HG02970 (cell line): ENCODE data around the gene IL1F10.

Source experiments
- ATAC-seq: cut with Tn5 transposase; IDR thresholded peaks from one replicate; pipeline ENCODE4 v1.9.1; 2021; ENCODE audit warnings: mild to moderate bottlenecking, moderate library complexity, moderate number of reproducible peaks; ENCODE audit not compliant: unreplicated experiment, low FRiP score

IL1F10 gene, protein sequence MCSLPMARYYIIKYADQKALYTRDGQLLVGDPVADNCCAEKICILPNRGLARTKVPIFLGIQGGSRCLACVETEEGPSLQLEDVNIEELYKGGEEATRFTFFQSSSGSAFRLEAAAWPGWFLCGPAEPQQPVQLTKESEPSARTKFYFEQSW

DNA sequence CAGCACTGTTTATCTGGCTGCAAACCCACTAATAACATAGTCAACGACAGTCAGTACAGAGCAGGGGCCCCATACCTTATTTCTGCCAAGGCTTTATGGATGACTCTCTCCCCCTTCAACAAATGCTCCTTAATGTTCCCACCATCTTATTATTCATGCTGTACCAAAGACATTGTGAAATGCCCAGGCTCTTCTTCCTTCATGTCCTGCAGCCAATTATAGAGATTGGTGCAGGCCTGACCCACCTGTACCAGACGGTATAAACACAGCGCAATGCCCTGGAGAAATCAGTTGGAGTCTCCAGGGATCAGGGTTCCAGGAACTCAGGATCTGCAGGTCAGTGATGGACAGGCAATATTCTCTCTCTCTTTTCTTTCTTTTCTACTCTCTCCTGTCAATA lies at the start of gene IL1F10:
Gene IL1F10 (plus strand): TSS at position 290 of the 400 bp plus-strand sequence. CDS start 4,769 bp downstream, outside the sequence.
- ATAC-seq = no peak

DNA sequence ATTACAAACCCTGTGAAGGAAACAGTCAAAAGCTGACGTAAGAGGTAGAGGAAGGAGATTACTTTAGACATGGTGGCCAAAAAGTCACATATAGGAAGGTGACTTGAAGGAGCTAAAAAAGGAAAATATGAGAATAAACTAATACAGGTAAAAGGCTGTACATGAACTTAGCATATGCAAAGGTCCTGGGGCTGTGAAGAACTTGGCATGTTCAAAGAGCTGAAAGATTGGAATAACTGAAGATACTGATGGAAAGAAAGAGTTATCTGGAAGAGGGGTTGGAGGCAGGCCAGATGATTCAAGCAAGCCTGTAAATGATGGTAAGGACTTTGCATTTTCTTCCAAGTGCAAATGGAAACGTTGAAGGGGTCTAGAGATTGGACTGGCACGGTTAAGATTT lies 49.3 kb upstream of the IL1F10 start:
- ATAC-seq = no peak

DNA sequence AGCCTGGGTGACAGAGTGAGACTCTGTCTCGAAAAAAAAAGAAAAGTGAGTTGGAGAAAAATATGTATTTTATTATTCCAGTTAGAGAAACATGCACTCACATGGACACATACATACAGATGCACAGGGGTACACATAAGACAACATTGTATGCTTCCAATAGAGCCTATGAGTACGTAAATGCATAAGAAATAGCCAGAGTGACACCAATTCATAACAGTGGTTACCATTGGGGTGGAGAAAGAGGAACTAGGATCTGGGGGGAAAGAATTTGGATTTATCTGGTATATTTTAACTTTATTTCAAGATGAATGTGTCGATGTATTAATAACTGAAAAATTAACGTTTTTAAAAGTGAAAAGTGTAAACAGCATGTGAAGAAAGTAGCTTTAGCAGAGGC lies 46.5 kb upstream of the IL1F10 start:
- ATAC-seq = no peak

DNA sequence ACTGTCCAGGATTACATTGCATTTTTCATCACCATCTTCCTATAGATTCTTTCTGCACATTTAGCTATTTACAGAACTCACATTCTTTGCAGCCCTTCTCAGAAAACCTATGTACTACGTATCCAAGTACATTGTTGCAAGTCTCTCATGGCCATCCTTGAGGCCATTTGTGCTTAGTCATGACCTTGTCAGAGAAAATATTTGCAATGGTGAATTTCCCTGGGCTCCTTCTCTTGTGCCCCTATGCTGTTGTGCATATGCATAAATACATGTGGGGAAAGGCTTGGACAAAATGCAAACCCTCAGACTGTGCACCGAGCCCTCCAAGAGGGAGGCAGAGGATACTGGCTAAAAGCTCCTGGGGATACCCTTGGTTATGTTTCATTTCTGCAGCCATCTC lies 43.0 kb upstream of the IL1F10 start:
- no peak for ATAC-seq

DNA sequence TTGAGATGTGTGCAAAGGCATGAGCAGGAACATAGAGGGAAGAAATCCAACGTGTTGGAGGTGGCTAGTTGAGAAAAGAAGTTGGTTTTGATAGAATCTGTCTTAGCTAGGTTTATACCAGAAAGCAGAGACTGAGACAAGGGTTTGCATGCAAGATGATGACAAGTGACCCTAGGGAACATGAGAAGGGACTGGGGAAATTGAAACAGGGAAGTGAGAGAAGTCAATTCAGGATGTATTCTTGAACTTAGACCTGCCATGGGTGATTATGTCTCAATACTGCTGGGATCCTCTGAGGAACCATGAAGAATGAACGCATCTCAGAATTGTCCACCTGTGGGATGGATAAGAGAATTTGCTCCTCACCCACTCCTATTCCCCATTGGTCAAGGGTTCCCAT lies 42.0 kb upstream of the IL1F10 start:
- ATAC-seq = no peak

DNA sequence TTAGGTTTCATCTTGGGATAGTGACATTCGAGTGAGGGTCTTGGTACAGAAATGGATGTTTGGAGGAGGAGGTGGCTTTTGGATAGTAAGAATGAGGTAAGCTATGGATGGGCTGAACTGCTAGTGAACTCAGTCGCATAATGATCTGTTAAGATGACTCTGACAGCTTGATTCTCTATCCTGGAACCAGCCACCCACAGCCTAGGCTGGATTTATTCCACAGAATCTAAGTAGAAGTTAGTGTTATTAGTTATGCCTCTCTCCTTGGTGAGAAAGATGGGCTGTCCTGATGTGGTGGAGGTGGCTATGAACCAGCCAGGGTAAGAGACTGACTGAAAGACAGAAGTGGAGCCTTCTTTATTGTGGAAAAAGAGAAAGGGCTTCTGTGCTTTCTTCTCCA lies 40.1 kb upstream of the IL1F10 start:
- ATAC-seq = no peak

DNA sequence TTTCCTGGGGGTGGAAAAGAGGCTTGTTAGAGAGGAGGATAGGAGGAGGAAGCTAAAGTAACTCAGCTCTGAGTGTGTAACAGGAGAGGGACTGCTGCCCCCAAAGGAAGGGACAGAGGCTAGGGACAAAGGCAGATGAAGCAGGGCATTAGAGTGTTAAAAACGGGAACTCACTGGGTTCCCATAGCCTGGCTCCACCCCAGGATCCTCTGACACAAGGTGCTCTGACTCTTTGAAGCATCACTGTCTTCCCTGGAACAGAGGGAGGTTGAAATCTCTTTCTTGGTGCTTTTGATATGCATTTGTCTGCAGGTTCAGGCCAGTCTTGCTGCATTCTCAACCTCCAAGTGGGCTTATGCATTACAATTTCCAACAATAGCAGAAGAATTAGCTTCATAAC lies 39.7 kb upstream of the IL1F10 start:
- ATAC-seq = no peak

DNA sequence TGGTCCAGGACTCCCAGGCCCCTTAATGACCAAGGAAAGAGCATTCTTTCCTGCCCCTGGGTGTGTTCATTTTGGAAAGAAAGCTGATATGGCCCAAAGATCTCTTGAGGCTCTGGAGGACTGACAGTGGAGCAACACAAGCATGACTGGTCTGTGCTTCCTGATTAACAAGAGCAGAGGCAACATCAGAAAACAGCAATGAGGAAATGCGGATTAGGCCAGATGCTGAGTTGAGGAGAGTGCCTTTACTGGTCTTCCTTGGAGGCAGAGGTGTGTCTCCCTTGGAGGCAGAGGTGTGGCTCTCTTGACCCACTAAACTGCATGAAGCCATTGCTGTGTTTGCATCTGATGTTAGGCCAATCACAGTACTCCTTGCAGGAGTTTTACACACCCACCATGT lies 35.0 kb upstream of the IL1F10 start:
- ATAC-seq = no peak

DNA sequence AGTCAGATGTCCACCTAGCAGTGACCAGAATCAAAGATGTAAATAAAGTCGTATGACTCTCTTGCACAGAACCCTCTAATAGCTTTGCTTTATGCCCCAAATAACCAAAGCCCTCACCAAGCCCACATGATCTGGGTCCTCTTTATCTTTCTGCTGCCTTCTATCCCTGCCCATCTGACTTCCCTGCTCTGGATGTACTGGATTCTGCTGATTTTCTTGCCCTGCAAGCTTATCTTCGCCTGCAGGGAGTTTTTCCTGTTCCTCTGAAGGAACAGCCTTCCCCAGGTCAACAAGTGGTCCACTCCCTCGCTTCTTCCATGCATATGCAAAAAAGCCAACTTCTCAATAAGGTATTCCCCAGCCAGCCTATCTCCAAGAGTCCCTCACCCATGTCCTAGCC lies 33.8 kb upstream of the IL1F10 start:
- ATAC-seq = no peak

DNA sequence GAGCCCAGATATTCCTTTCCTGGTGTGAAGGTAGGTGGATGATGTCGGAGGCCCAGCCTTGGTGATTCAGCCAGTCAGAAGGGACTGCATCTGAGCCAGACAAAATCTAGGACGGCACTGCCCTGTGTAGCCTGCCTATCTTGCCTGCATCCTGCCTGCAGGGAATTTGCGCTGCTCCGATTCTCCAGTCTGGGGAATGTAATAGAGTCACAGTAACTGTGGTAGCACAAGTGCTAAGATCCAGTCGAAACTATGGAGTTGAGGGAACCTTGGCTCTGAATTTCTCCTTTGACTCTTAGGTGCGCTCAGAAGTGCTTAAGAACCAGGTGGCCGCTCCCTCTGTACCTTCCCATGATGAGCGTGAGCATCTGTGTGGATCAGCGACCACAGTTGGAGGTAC lies 31.0 kb upstream of the IL1F10 start:
- no peak for ATAC-seq

DNA sequence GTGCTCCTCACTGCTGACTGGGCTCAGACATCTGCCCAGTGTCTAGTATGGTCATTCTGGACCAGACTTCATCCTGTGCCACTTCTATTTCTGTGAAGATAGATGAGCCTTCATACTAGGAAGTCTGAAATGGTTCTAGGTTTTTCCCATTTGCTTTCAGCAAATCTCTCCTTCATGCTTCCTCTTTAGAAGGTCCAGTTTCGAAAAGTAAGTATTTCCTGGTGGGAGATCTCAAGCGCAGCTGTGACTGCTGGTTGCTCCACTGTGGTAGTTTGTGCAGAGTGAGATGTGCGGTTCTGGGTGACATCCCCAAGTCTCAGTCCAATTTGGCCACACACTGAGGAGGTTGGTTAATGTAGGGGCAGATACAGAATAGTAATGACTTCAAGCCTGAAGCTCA lies 29.5 kb upstream of the IL1F10 start:
- ATAC-seq = no peak

DNA sequence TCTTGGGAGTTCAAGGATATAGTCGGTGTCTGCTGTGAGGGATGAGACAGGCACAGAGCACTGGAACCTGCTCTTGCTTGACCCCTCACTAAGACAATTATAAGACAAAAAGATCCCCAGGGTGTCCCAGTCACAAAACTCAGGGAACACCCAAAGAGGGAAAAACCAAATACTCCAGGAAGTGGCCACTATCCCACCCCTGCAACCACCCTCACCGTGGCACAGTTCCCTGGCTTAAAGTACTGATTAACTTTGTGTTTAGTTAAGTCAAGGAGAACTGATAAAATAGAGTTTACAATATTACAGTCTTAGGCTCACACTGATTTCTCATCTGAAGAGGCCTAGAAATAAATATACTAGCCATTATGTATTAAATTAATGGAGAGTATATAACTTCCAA lies 28.6 kb upstream of the IL1F10 start:
- ATAC-seq = no peak

DNA sequence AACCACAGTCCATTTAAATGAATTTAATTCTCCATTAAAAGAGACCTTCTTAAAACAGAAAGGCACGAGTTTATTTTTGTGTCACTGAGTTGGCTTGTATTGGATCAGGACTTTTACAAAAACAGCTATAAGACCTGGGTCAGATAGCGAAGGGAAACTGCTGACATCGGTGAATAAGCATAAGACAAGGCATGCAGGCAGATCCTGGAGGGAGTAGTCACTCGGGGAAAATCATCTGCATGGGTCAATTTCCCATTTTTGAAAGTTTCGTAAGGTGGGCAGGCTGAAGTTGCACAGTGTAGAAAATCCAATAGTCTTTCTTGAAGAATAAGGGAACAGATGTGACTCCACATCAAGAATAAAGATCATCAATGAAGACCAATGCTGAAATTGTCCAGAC lies 28.1 kb upstream of the IL1F10 start:
- ATAC-seq = no peak

DNA sequence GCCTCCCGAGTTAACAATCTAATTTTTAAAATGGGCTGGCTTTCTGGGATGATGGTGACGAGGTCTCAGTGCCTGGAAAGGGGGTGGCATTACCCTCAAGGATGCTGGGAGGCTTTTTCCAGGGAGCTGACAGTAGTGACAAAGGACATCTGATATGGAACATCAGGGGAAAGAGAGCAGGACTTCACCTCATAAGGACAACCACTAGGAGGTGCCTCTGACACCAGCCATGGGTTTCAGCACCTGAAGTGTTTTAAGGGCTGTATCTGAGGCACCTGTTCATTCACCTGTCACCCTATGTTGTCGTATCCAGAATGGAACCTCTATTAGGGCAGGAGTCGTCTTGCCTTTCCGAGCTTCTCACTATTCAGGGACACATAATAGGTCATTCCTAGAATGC lies 25.9 kb upstream of the IL1F10 start:
- ATAC-seq = no peak

DNA sequence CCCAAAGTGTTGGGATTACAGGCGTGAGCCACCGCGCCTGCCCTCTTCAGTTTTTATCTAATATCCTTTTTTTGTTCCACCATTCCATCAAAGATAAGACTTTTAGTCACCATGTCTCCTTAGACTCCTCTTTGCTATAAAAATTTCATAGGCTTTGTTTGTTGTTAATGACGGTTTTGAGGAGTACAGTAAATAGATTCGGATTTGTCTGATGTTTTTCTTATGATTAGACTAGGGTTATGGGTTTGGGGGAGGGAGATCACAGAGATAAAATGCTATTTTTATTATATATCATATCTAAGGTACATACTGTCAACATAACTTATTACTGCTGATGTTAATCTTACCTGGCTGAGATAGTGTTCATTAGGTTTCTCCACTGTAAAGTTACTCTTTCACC lies 21.3 kb upstream of the IL1F10 start:
- no peak for ATAC-seq

DNA sequence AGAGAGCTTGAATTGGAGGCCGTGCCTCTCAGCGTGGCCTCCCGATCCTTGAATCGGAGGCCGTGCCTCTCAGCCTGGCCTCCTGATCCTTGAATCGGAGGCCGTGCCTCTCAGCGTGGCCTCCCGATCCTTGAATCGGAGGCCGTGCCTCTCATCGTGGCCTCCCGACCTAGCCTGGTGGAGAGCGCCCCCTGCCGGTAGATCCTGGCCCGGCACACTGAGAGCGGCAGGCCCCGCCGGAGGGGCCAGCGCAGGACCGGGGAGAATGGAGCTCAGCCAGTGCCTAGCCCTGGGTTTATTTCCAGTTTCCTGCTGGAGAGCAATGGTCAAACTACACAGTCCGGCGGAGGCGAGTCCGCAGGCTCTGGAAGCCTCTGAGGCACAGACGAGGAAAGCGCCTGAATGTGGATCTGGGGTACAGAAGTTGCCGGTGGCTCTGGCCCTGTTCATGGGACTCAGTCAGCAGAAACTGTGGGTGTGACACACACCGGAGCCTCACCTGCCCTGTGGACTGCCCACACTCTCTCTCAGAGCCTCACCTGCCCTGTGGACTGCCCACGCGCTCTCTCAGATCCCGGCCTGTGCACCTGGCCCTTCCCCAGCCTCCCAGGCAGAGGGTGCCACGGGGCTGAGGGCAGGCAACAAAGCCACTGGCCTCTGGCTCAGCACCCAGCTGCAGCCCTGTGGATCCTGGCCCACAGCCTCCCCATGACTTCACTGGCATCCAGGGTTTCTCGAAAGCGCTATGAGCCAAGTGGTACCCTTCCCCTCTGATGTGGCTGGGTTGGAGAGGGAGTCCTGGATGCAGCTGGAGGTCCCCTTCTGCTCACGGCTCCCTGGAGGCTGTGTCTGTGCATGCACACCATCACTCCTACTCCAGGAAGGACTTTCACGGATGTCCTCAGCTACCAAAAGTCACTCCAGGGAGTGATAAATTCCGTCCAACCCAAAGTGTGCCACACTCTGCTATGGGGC lies 16.6 kb upstream of the IL1F10 start:
- ATAC-seq = no peak

DNA sequence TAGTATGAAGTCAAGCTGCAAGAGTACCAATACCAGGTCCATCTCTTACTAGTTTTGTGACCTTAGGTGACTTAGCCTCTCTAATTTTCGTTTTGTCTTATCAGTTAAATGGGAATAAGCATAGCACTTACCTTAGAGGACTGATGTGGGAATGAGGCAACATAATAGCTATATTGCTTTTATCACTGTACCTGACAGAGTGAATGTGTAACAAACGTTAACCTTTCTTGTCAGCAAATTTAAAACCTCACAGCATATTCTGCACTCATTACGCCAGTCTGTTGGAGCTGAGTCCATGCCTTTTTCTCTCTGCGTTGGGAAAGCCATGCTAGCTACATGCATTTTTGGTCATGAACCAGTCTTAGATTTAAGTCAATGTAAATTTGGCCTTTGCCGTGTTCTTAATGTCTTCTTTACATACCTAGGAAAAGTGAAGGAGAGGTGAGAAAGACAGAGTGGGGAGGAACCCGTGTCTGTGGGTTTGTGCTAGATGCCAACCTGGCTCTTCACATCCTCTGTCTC lies 15.3 kb upstream of the IL1F10 start, which contains the start of gene IL36B:
Gene IL36B (minus strand): TSS at position 472 of the 522 bp plus-strand sequence.
- ATAC-seq = no peak

DNA sequence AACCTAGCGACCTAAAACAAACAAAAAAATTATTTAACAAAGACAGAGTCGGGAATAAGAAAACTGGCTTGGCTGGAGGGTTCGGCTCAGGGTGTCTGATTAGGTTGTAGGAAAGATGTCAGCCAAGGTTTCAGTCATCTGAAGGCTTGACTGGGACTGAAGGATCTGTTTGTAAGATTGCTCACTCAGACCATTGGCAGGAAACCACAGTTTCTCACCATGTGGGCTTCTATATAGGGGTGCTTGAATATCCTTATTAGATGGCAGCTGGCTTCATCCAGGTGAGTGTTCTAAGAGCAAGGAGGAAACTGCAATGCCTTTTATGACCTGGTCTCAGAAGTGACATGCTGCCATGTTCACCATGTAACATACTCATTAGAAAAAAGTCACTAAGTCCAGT lies 14.1 kb upstream of the IL1F10 start:
- ATAC-seq = no peak

DNA sequence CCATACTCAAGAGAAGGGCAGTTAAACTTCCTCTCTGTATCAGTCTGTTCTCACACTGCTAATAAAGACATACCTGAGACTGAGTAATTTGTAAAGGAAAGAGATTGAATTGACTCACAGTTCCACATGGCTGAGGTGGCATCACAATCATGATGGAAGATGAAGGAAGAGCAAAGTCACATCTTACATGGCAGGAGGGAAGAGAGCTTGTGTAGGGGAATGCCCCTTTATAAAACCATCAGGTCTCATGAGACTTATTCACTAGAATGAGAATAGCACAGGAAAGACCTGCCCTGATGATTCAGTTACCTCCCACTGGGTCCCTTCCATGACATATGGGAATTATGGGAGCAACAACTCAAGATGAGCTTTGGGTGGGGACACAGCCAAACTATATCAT lies 13.7 kb upstream of the IL1F10 start:
- no peak for ATAC-seq

DNA sequence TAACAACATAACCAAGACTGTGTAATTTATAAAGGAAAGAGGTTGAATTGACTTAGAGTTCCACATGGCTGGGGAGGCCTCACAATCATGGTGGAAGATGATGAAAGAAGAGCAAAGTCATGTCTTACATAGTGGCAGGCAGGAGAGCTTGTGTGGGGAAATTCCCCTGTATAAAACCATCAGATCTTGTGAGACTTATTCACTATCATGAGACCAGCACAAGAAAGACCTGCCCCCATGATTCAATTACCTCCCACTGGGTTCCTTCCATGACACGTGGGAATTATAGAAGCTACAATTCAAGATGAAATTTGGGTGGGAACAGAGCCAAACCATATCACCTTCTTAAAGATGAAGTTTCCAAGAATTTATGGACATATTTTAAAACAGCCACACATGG lies 11.2 kb upstream of the IL1F10 start:
- ATAC-seq = no peak

DNA sequence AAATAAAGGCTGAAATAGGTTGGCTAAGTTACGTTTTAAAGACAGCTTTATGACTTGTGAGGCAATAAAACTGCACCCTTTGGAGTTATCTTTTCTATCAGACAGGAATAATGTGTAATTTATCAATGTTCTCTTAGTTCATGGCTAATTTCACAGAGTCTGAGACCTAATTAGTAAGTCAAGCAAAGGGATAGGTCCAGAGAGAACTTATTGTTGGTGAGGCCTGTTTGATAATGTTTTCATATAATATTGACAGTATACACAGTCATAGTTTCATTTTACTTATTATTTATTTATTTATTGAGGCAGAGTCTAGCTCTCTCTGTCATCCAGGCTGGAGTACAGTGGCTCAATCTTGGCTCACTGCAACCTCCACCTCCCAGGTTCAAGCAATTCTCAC lies 10.7 kb upstream of the IL1F10 start:
- no peak for ATAC-seq
